B cell (primary cell): ENCODE results near the gene TREM1.

Experiments
- EZH2 ChIP-seq: IDR thresholded peaks from 2 replicates; pipeline ENCODE4 v1.6.1; 2012; ENCODE audit warnings: borderline replicate concordance, low read depth, mild to moderate bottlenecking, moderate library complexity, low read length; ENCODE audit not compliant: insufficient read depth, poor library complexity, severe bottlenecking
- TF ChIP-seq, protein P1 (sequence below): fragments of 200-600 bp; IDR thresholded peaks from one replicate; pipeline ENCODE4 v1.8.0; 2022; ENCODE audit warnings: antibody characterized with exemption, mild to moderate bottlenecking

DNA sequence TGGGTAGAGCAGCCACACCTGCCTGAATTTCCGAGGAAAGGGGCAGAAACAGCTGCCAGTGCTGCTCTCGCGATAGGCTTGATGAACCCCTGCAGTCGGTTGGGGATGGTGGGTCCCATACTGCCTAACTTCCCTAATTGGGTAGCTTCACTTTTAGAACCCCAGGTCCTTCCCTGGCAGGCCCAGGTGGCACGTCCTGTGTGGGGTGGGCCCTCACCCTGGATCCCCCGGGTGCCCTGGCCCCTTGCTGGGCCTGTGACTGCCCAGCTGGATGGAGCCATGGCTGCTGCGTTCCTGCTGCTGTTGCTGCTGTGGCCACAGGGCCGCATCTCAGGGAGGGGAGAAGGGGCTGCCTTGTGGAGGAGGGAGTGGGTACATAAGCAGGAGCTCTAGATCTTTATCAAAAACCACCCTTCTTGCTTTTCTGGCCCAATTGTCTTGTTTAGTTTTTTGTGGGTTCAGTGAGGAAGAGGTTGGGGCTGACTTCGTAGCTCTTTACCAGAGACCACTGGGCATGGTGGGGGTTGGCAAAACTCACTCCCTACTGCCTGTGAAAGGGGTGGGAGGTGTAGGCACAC is 39.1 kb downstream of the TREM1 start:
- TF ChIP-seq, protein P1, sequence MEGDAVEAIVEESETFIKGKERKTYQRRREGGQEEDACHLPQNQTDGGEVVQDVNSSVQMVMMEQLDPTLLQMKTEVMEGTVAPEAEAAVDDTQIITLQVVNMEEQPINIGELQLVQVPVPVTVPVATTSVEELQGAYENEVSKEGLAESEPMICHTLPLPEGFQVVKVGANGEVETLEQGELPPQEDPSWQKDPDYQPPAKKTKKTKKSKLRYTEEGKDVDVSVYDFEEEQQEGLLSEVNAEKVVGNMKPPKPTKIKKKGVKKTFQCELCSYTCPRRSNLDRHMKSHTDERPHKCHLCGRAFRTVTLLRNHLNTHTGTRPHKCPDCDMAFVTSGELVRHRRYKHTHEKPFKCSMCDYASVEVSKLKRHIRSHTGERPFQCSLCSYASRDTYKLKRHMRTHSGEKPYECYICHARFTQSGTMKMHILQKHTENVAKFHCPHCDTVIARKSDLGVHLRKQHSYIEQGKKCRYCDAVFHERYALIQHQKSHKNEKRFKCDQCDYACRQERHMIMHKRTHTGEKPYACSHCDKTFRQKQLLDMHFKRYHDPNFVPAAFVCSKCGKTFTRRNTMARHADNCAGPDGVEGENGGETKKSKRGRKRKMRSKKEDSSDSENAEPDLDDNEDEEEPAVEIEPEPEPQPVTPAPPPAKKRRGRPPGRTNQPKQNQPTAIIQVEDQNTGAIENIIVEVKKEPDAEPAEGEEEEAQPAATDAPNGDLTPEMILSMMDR = no peak
- TF ChIP-seq EZH2 = no peak
